GM21390 (cell line): ENCODE measurements around the gene ALDH3B2.
A peak's percentile ranks its signal among the peaks of the same experiment; 100 is the strongest.

ENCODE experiments used
- ATAC-seq: cut with Tn5 transposase; IDR thresholded peaks from one replicate; pipeline ENCODE4 v1.9.1; 2021; ENCODE audit not compliant: unreplicated experiment

The ALDH3B2 gene

GRCh38 chr11:67615728-67616430, 58.5 kb downstream of the ALDH3B2 start:
- ATAC-seq, result no peak

- ATAC-seq, result no peak
These were observed 59.4 kb downstream of the ALDH3B2 start for GRCh38 chr11:67614730-67615714.

GRCh38 chr11:67613960-67614715, 60.3 kb downstream of the ALDH3B2 start:
- ATAC-seq, result peak; percentile 82

- no peak for ATAC-seq
These were observed 61.0 kb downstream of the ALDH3B2 start for GRCh38 chr11:67613313-67613959.

- ATAC-seq, result no peak
These were observed 61.7 kb downstream of the ALDH3B2 start for GRCh38 chr11:67612751-67613150.
